H9 (cell line): ENCODE measurements around the gene AEN. TPM values are rescaled to one million over a fixed set of nuclear protein-coding genes. Genes with fewer than 3 reads are reported as not detected.

Experiments
- DNase-seq: peaks from one replicate; pipeline ENCODE4 v3.0.0-alpha.2; 2017
- H2AFZ ChIP-seq: one replicate; pipeline ENCODE4 v1.6.1; 2013; ENCODE audit warnings: mild to moderate bottlenecking, low read length, control low read depth, moderate library complexity
- H2AK5ac ChIP-seq: 2 replicates; pipeline ENCODE4 v1.6.1; 2013; ENCODE audit warnings: low read length, control low read depth, mixed read lengths; ENCODE audit not compliant: insufficient read length
- H2BK120ac ChIP-seq: one replicate; pipeline ENCODE4 v1.6.1; 2013; ENCODE audit warnings: low read depth, mild to moderate bottlenecking, low read length, control low read depth, inconsistent platforms; ENCODE audit not compliant: poor library complexity, severe bottlenecking
- H2BK12ac ChIP-seq: 2 replicates; pipeline ENCODE4 v1.6.1; 2013; ENCODE audit warnings: low read length, control low read depth, mixed read lengths, low read depth; ENCODE audit not compliant: insufficient read length
- H2BK15ac ChIP-seq: 2 replicates; pipeline ENCODE4 v1.6.1; 2013; ENCODE audit warnings: low read depth, low read length, control low read depth
- H2BK20ac ChIP-seq: one replicate; pipeline ENCODE4 v1.6.1; 2013; ENCODE audit warnings: low read depth, mild to moderate bottlenecking, low read length, control low read depth, inconsistent platforms; ENCODE audit not compliant: poor library complexity, severe bottlenecking
- H2BK5ac ChIP-seq: 2 replicates; pipeline ENCODE4 v1.6.1; 2013; ENCODE audit warnings: low read length, control low read depth, mixed read lengths; ENCODE audit not compliant: insufficient read length
- H3K14ac ChIP-seq: 2 replicates; pipeline ENCODE4 v1.6.1; 2013; ENCODE audit warnings: low read length, control low read depth; ENCODE audit not compliant: insufficient read depth
- H3K18ac ChIP-seq: 2 replicates; pipeline ENCODE4 v1.6.1; 2013; ENCODE audit warnings: low read depth, mild to moderate bottlenecking, mixed read lengths, low read length, control low read depth; ENCODE audit not compliant: insufficient read length
- H3K23ac ChIP-seq: 2 replicates; pipeline ENCODE4 v1.6.1; 2013; ENCODE audit warnings: low read length, control low read depth, mixed read lengths, low read depth; ENCODE audit not compliant: insufficient read length
- H3K23me2 ChIP-seq: 2 replicates; pipeline ENCODE4 v1.6.1; 2013; ENCODE audit warnings: low read depth, mild to moderate bottlenecking, mixed read lengths, low read length, control low read depth; ENCODE audit not compliant: insufficient read length, poor library complexity, severe bottlenecking
- H3K27ac ChIP-seq: 2 replicates; pipeline ENCODE4 v1.5.1; 2013; ENCODE audit warnings: low read length, control low read depth, mixed read lengths, low read depth; ENCODE audit not compliant: insufficient read length
- H3K27me3 ChIP-seq: 2 replicates; pipeline ENCODE4 v1.6.1; 2013; ENCODE audit warnings: low read length, control low read depth, inconsistent platforms; ENCODE audit not compliant: insufficient read depth
- H3K4ac ChIP-seq: 2 replicates; pipeline ENCODE4 v1.6.1; 2013; ENCODE audit warnings: low read depth, mild to moderate bottlenecking, control low read depth, inconsistent platforms, low read length, moderate library complexity
- H3K4me1 ChIP-seq: 2 replicates; pipeline ENCODE4 v1.6.1; 2013; ENCODE audit warnings: low read length, control low read depth, inconsistent platforms; ENCODE audit not compliant: insufficient read depth
- H3K4me2 ChIP-seq: 2 replicates; pipeline ENCODE4 v1.6.1; 2013; ENCODE audit warnings: low read length, control low read depth, mixed read lengths; ENCODE audit not compliant: insufficient read length, insufficient read depth
- H3K56ac ChIP-seq: 2 replicates; pipeline ENCODE4 v1.6.1; 2013; ENCODE audit warnings: low read depth, mild to moderate bottlenecking, mixed read lengths, low read length, control low read depth; ENCODE audit not compliant: insufficient read length
- H3K79me1 ChIP-seq: 2 replicates; pipeline ENCODE4 v1.6.1; 2013; ENCODE audit warnings: low read depth, mild to moderate bottlenecking, moderate library complexity, low read length, control low read depth, inconsistent platforms; ENCODE audit not compliant: insufficient read depth, poor library complexity, severe bottlenecking
- H3K79me2 ChIP-seq: 2 replicates; pipeline ENCODE4 v1.6.1; 2013; ENCODE audit warnings: low read length, control low read depth, inconsistent platforms; ENCODE audit not compliant: insufficient read depth
- H3K9ac ChIP-seq: 2 replicates; pipeline ENCODE4 v1.6.1; 2013; ENCODE audit warnings: low read length, control low read depth, mixed read lengths; ENCODE audit not compliant: insufficient read length; ENCODE audit errors: extremely low read depth
- H3K9me3 ChIP-seq: one replicate; pipeline ENCODE4 v1.6.1; 2013; ENCODE audit warnings: low read depth, low read length, inconsistent platforms; ENCODE audit not compliant: control insufficient read depth
- H3T11ph ChIP-seq: one replicate; pipeline ENCODE4 v1.6.1; 2013; ENCODE audit warnings: mild to moderate bottlenecking, low read length, control low read depth, inconsistent platforms
- H4K20me1 ChIP-seq: one replicate; pipeline ENCODE4 v1.6.1; 2013; ENCODE audit not compliant: control insufficient read depth, insufficient read length, insufficient read depth
- H4K5ac ChIP-seq: 2 replicates; pipeline ENCODE4 v1.6.1; 2013; ENCODE audit warnings: low read depth, mild to moderate bottlenecking, mixed read lengths, low read length, control low read depth; ENCODE audit not compliant: insufficient read length
- H4K8ac ChIP-seq: replicated peaks from 2 replicates; pipeline ENCODE4 v1.6.1; 2013; ENCODE audit warnings: low read length, control low read depth, mixed read lengths, low read depth; ENCODE audit not compliant: insufficient read length
- H4K91ac ChIP-seq: 2 replicates; pipeline ENCODE4 v1.6.1; 2013; ENCODE audit warnings: low read depth, mild to moderate bottlenecking, moderate library complexity, mixed read lengths, low read length, control low read depth; ENCODE audit not compliant: insufficient read length
- H3K27ac Mint-ChIP-seq, 3 experiments: 2 replicates in 2 of 3; 3 replicates in 1 of 3; pipeline ENCODE4 v1.8.0; 2020 to 2021; ENCODE audit warnings: mixed read lengths in 3 of 3, mild to moderate bottlenecking in 1 of 3, moderate library complexity in 1 of 3
- H3K27me3 Mint-ChIP-seq: 2 replicates; pipeline ENCODE4 v1.8.0; 2021; ENCODE audit warnings: low read depth, mild to moderate bottlenecking, moderate library complexity, mixed read lengths
- H3K36me3 Mint-ChIP-seq, 3 experiments: 2 replicates in 2 of 3; 3 replicates in 1 of 3; pipeline ENCODE4 v1.8.0; 2020 to 2021; ENCODE audit warnings: low read depth in 3 of 3, mixed read lengths in 3 of 3; ENCODE audit not compliant: insufficient read depth in 1 of 3
- H3K4me1 Mint-ChIP-seq, 2 experiments: 2 replicates each; pipeline ENCODE4 v1.8.0; 2020; ENCODE audit warnings: mixed read lengths in 2 of 2
- H3K4me3 Mint-ChIP-seq, 2 experiments: 2 replicates in 1 of 2; 3 replicates in 1 of 2; pipeline ENCODE4 v1.8.0; 2020 to 2021; ENCODE audit warnings: mild to moderate bottlenecking in 2 of 2, mixed read lengths in 2 of 2, moderate library complexity in 1 of 2
- H3K9me3 Mint-ChIP-seq, 2 experiments: 2 replicates in 1 of 2; 3 replicates in 1 of 2; pipeline ENCODE4 v1.8.0; 2020; ENCODE audit warnings: mild to moderate bottlenecking in 2 of 2, mixed read lengths in 2 of 2, moderate library complexity in 1 of 2
- WGBS: extraction: QIAGEN DNeasy Blood & Tissue Kit; methylation state at CpG from one replicate; pipeline ENCODE4 v1.1.7; 2013; ENCODE audit warnings: missing lambda C conversion rate, low lambda C conversion rate, mixed read lengths; ENCODE audit not compliant: insufficient read length; ENCODE audit errors: extremely low coverage; 5-methylcytosine and 5-hydroxymethylcytosine counted together
- total RNA-seq: library from RNA; stranded (reverse); gene quantifications from 2 replicates; pipeline ENCODE4 v1.2.1, GENCODE V29; 2021
- TF ChIP-seq, protein P1 (sequence below): fragments of 200-600 bp; sonication (generic); conservative IDR thresholded peaks from 3 replicates; pipeline ENCODE4 v1.8.0; 2021; ENCODE audit warnings: antibody characterized with exemption, mild to moderate bottlenecking

Gene AEN
- total RNA-seq, 1 experiment from 2014 or later: 132 TPM

DNA sequence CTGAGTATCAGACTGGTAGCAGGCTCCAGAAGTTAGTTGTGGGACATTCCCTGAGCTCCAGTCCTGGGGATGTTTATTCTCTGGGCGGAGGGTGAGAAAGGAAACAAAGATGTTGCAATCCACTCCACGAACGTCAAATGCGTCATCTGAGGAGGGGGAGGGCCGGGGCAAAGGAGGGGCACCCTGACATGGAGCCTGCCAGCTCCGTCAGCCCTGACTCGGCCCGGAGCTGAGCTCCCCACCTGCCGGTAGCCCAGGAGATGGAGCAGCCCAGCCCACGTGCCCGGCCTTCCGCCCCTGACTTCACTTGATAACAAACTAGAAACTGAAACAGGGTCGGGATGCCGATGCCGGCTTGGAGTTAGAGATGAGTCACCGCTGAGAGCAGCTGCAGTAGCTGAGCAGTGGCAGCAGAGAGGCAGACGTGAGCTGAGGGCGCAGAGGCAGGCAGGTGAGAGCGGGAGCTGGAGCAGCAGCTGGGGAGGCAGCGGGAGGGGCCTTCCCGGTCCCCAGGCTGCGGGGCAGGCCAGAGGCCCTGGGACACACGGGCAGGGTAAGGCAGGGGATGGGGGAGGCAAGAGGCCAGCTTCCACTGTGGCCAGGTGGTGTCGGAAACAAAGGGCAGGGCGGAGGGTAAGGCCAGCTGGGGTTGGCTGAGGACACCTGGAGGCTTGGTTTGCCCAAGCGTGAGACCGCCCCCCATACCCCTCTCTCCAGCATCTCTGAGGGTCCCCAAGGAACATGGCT, 17.7 kb downstream of the AEN start, which contains the start of gene ISG20:
Gene ISG20, plus strand, starts transcription at position 391 of the 747 bp plus-strand sequence. Its CDS starts 351 bp downstream, at position 742.
- H3K36me3 Mint-ChIP-seq: peaks cover 0 to 15% (median 0%) of the 10 kb centered on the region in 3 experiments; a peak in 3 of 7 replicates
- no peak within 1 kb of the TSS for H2AK5ac ChIP-seq
- H4K91ac ChIP-seq: peak within 1 kb of the TSS; percentile 58
- H3K27me3 ChIP-seq: no peaks in the 10 kb centered on the region
- H4K8ac ChIP-seq: no peak within 1 kb of the TSS
- no peak within 1 kb of the TSS for H3T11ph ChIP-seq
- peak within 1 kb of the TSS; percentile 79 to 90 (median 84) for H3K27ac Mint-ChIP-seq
- DNase-seq: peak; percentile 96
- TF ChIP-seq, protein P1, sequence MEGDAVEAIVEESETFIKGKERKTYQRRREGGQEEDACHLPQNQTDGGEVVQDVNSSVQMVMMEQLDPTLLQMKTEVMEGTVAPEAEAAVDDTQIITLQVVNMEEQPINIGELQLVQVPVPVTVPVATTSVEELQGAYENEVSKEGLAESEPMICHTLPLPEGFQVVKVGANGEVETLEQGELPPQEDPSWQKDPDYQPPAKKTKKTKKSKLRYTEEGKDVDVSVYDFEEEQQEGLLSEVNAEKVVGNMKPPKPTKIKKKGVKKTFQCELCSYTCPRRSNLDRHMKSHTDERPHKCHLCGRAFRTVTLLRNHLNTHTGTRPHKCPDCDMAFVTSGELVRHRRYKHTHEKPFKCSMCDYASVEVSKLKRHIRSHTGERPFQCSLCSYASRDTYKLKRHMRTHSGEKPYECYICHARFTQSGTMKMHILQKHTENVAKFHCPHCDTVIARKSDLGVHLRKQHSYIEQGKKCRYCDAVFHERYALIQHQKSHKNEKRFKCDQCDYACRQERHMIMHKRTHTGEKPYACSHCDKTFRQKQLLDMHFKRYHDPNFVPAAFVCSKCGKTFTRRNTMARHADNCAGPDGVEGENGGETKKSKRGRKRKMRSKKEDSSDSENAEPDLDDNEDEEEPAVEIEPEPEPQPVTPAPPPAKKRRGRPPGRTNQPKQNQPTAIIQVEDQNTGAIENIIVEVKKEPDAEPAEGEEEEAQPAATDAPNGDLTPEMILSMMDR: peak; percentile 56
- peaks cover 37 to 45% of the 10 kb centered on the region in 2 experiments for H3K4me1 Mint-ChIP-seq
- no peak within 1 kb of the TSS for H2BK5ac ChIP-seq
- H3K18ac ChIP-seq: peak within 1 kb of the TSS; percentile 61
- no peaks in the 10 kb centered on the region for H3K9me3 Mint-ChIP-seq
- no peak within 1 kb of the TSS for H2BK120ac ChIP-seq
- no peaks in the 10 kb centered on the region for H3K79me1 ChIP-seq
- peak within 1 kb of the TSS; percentile 37 to 56; a peak in 4 of 5 replicates for H3K4me3 Mint-ChIP-seq
- H3K23ac ChIP-seq: no peak within 1 kb of the TSS
- peak within 1 kb of the TSS; percentile 31 for H3K27ac ChIP-seq
- H3K56ac ChIP-seq: no peak within 1 kb of the TSS
- H3K14ac ChIP-seq: peak within 1 kb of the TSS; percentile 85
- H2BK20ac ChIP-seq: no peak within 1 kb of the TSS
- peaks cover 5% of the 10 kb centered on the region for H3K23me2 ChIP-seq
- H3K4me1 ChIP-seq: peaks cover 10% of the 10 kb centered on the region; the same call in 1 of the 2 replicates
- H4K20me1 ChIP-seq: no peaks in the 10 kb centered on the region
- H3K4me2 ChIP-seq: peak within 1 kb of the TSS; percentile 45
- H2BK12ac ChIP-seq: peak within 1 kb of the TSS; percentile 17
- H2BK15ac ChIP-seq: no peak within 1 kb of the TSS
- H3K27me3 Mint-ChIP-seq: peaks cover 4% of the 10 kb centered on the region
- H3K79me2 ChIP-seq: no peaks in the 10 kb centered on the region
- no peak within 1 kb of the TSS for H3K9ac ChIP-seq
- H2AFZ ChIP-seq: no peak within 1 kb of the TSS
- no peaks in the 10 kb centered on the region for H3K9me3 ChIP-seq
- H4K5ac ChIP-seq: no peak within 1 kb of the TSS
- peak within 1 kb of the TSS; percentile 21; the same call in 1 of the 2 replicates for H3K4ac ChIP-seq
- WGBS: no CpG with 5 or more reads among the region's 27 CpGs
